DND-41 (cell line): ENCODE results near the gene FAM193A.

Experiments
- ATAC-seq: fragments of 200-7000 bp; cut with Tn5 transposase; 3 replicates; pipeline ENCODE4 v1.9.1; 2021; ENCODE audit warnings: low read depth; ENCODE audit not compliant: insufficient read depth
- DNase-seq: peaks from one replicate; pipeline ENCODE4 v3.0.0-alpha.2; 2020
- H2AFZ ChIP-seq: 2 replicates; pipeline ENCODE4 v1.6.0; 2012; ENCODE audit warnings: low read depth, low read length
- H3K27ac ChIP-seq: 2 replicates; pipeline ENCODE4 v1.5.1; 2012; ENCODE audit warnings: low read length, inconsistent platforms
- H3K27me3 ChIP-seq: fragments of 200-600 bp; sonication (generic); 2 replicates; pipeline ENCODE4 v1.6.0; 2012; ENCODE audit warnings: low read length, mild to moderate bottlenecking, inconsistent platforms; ENCODE audit not compliant: insufficient read depth, poor library complexity
- H3K36me3 ChIP-seq: 2 replicates; pipeline ENCODE4 v1.5.1; 2012; ENCODE audit warnings: low read length, inconsistent platforms; ENCODE audit not compliant: insufficient read depth
- H3K4me1 ChIP-seq: 2 replicates; pipeline ENCODE4 v1.5.1; 2012; ENCODE audit warnings: mild to moderate bottlenecking, low read length; ENCODE audit not compliant: insufficient read depth
- H3K4me2 ChIP-seq: 2 replicates; pipeline ENCODE4 v1.6.0; 2012; ENCODE audit warnings: mild to moderate bottlenecking, moderate library complexity, low read length, inconsistent platforms; ENCODE audit not compliant: insufficient read depth
- H3K4me3 ChIP-seq, 2 experiments: fragments of 200-600 bp in 1 of 2; shearing (Covaris generic) in 1 of 2; 2 replicates each; pipeline ENCODE4 v1.5.1; 2012 to 2016; ENCODE audit warnings: inconsistent platforms in 2 of 2, low read length in 2 of 2, mild to moderate bottlenecking in 2 of 2, low read depth in 1 of 2, moderate library complexity in 1 of 2
- H3K79me2 ChIP-seq: 2 replicates; pipeline ENCODE4 v1.6.0; 2012; ENCODE audit warnings: low read length, inconsistent platforms; ENCODE audit not compliant: insufficient read depth
- H3K9ac ChIP-seq: 2 replicates; pipeline ENCODE4 v1.6.0; 2012; ENCODE audit warnings: low read depth, mild to moderate bottlenecking, inconsistent platforms, low read length, moderate library complexity
- H3K9me3 ChIP-seq: 2 replicates; pipeline ENCODE4 v1.5.1; 2012; ENCODE audit warnings: low read length, moderate library complexity, mild to moderate bottlenecking, inconsistent platforms; ENCODE audit not compliant: insufficient read depth, severe bottlenecking
- H4K20me1 ChIP-seq: 2 replicates; pipeline ENCODE4 v1.6.0; 2012; ENCODE audit warnings: low read length; ENCODE audit not compliant: insufficient read depth
- EZH2 ChIP-seq: IDR thresholded peaks from 3 replicates; pipeline ENCODE4 v1.6.1; 2012; ENCODE audit warnings: borderline replicate concordance, low read depth, mild to moderate bottlenecking, moderate library complexity, low read length, inconsistent platforms; ENCODE audit not compliant: severe bottlenecking
- TF ChIP-seq, protein P1 (sequence below): IDR thresholded peaks from 2 replicates; pipeline ENCODE4 v1.5.1; 2012; ENCODE audit warnings: borderline replicate concordance, low read length, moderate library complexity, mild to moderate bottlenecking; ENCODE audit not compliant: poor library complexity, severe bottlenecking; ENCODE audit errors: extremely low read depth

FAM193A gene

DNA sequence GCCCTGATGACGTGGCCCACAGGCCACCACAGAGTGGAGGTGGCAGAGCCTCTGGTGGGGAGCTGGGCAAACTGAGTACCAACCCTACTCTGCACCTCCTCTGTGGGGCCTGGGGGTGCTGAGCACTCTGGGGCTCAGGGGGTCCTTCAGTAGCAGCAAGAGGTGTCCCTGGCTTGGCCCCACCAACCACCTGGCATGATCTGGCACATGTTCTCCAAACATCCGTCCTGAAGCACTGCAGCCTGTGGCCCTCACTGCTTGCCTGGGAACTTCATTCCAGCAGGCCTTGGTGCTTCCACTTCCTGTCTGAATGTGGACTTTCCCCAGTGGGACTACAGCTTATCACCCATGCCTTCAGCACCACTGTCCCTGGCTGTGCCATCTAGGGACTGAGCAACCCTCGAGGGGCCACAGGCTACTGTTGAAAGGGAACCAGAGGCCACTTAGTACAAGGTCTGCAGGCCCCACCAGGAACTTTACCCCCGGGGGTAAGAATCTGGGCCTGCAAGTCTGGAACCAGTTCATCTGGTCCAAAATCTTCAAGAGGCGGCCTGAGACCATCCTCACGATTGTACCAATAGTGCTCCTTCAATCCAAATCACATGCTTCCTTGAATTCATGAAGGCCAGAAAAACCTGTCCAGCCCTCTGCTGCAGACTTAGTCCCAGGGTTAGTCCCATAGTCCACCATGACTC lies 206.5 kb downstream of the FAM193A start:
- Histone ChIP-seq H3K4me2 (no peak overlapping the region), H3K4me1 (no peaks in the 10 kb centered on the region), H3K79me2 (no peaks in the 10 kb centered on the region), H3K4me3 (no peak overlapping the region), H3K9ac (no peak overlapping the region), H3K27me3 (no peaks in the 10 kb centered on the region), H4K20me1 (0 out of 2 replicates have a peak, but pooled peaks cover 4% of the 10 kb centered on the region), H2AFZ (no peak overlapping the region), H3K9me3 (no peaks in the 10 kb centered on the region), H3K36me3 (peaks cover 59% of the 10 kb centered on the region), H3K27ac (no peak overlapping the region)
- no peak for DNase-seq
- no peak for ATAC-seq
- no peak for TF ChIP-seq EZH2
- TF ChIP-seq, protein P1, sequence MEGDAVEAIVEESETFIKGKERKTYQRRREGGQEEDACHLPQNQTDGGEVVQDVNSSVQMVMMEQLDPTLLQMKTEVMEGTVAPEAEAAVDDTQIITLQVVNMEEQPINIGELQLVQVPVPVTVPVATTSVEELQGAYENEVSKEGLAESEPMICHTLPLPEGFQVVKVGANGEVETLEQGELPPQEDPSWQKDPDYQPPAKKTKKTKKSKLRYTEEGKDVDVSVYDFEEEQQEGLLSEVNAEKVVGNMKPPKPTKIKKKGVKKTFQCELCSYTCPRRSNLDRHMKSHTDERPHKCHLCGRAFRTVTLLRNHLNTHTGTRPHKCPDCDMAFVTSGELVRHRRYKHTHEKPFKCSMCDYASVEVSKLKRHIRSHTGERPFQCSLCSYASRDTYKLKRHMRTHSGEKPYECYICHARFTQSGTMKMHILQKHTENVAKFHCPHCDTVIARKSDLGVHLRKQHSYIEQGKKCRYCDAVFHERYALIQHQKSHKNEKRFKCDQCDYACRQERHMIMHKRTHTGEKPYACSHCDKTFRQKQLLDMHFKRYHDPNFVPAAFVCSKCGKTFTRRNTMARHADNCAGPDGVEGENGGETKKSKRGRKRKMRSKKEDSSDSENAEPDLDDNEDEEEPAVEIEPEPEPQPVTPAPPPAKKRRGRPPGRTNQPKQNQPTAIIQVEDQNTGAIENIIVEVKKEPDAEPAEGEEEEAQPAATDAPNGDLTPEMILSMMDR, result no peak

DNA sequence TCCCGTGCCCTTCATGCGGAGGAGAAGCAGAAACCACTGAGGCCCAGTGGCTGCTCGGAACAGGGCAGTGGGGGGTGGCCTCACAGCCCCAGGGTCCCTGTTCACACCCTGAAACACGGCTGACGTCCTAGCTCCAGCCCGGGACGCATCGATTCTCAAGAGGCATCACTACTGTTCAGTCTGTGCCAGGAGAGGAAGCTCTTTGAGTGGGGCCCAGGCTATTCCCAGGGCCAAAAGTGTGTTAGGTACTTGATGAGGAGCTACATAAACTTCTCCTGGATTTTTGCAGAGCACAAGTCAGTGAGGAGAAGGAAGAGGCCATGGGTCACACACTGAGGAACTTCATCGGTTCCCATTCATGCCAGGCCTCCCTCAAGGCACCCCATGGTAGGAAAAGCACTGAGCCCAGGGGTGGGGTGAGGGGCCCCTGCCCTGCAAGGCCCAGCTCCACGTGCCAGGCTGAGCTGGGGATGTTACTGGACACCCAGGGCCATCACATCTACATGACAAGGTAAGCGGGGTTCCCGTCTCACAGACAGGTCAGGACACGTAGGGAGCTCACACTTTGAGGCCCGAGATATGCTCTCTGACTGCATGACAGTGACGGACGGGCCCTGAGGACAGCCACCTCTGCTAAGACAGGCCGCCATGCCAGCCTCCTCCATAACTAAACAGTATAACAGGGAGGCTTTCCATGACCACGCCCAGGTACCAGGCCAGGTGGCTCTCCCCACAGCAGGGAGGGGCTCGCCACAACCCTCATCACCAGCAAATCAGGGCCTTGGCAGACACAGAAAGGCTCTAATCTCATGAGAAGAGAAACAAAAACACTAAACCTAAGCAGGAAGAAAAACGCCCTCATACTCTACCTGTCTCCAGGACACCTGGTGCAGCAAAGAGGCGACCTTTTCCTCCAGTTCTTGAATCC lies 207.3 kb downstream of the FAM193A start:
- Histone ChIP-seq H2AFZ (no peak overlapping the region), H4K20me1 (0 out of 2 replicates have a peak, but pooled peaks cover 4% of the 10 kb centered on the region), H3K9ac (no peak overlapping the region), H3K4me1 (no peaks in the 10 kb centered on the region), H3K79me2 (no peaks in the 10 kb centered on the region), H3K27ac (no peak overlapping the region), H3K4me3 (no peak overlapping the region), H3K27me3 (no peaks in the 10 kb centered on the region), H3K4me2 (no peak overlapping the region), H3K9me3 (no peaks in the 10 kb centered on the region), H3K36me3 (peaks cover 59% of the 10 kb centered on the region)
- DNase-seq, result no peak
- no peak for ATAC-seq
- no peak for TF ChIP-seq EZH2
- TF ChIP-seq, protein P1, result no peak

DNA sequence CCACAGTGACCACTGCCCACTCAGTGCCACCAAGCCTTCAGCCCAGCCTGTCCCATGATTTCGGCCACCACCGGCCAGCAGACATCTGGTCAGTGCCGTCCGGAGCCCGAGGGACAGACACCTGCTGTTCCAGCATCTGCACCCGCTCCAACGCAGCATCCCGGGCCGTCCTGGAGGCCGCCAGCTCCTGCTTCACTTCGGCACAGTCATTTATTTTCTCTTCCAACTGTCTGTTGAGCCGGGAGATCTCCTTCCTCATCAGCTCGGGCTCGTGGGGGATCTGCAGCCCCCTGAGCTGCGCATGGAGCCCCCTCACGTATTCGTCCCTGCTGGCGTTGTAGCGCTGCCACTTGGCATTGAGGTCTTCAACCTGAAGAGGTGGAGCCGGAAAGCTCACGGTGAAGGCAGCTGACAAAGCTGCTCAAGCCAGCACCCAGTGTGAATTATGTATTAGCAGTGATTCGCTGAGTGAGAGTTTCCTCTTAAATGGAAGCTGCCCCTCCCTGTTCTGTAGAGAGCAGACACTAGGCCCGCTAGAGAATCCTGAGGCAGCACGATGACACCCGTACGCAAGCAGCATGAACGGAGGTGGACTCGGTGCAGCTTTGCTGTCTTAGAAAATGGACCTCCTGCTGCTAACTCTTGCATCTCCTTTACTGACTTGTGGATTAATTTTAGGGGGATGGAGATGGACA lies 208.3 kb downstream of the FAM193A start:
- H3K36me3 ChIP-seq, result peaks cover 59% of the 10 kb centered on the region
- ATAC-seq, result no peak

More for the DNA sequence above, 208.3 kb downstream of the FAM193A start:
- no peak overlapping the region for H3K27ac ChIP-seq
- H3K27me3 ChIP-seq, result no peaks in the 10 kb centered on the region
- H3K9me3 ChIP-seq, result no peaks in the 10 kb centered on the region
- no peak overlapping the region for H2AFZ ChIP-seq
- H3K4me2 ChIP-seq, result no peak overlapping the region
- peaks cover 3% of the 10 kb centered on the region; the same call in 1 of the 2 replicates for H3K79me2 ChIP-seq
- no peak overlapping the region for H3K9ac ChIP-seq
- no peak for TF ChIP-seq EZH2
- TF ChIP-seq, protein P1, result no peak
- H3K4me1 ChIP-seq, result no peaks in the 10 kb centered on the region
- no peak for DNase-seq
- 0 out of 2 replicates have a peak, but pooled peaks cover 4% of the 10 kb centered on the region for H4K20me1 ChIP-seq
- no peak overlapping the region for H3K4me3 ChIP-seq
